ENCODE measurements around the gene CGA. TPM values are rescaled to one million over a fixed set of nuclear protein-coding genes. Genes with fewer than 3 reads are reported as not detected.
"Not testable (repeated sequence)": the region's sequence is repeated elsewhere in the genome, so short reads cannot be mapped to it uniquely, and the experiment has no call there.

Gene CGA
- total RNA-seq (2014; rRNA removed): not detected in 2 replicates
- not detected for polyA plus RNA-seq (2012)

- no peak for DNase-seq (ENCODE audit: low read depth)
Observed at GRCh38 chr6:87095087-87095509, at the start of gene CGA. TSS of gene CGA (minus strand) at chr6:87095106. CDS start at chr6:87088200, 6,906 bp downstream.

GRCh38 chr6:87139927-87140326 lies 45.0 kb upstream of the CGA start:
- DNase-seq (ENCODE audit: low read depth): not testable (repeated sequence)

GRCh38 chr6:87139236-87139635 lies 44.3 kb upstream of the CGA start:
- peak; percentile 50 for DNase-seq (ENCODE audit: low read depth)

- no peak for DNase-seq (ENCODE audit: low read depth)
Observed at GRCh38 chr6:87136963-87137362, 42.1 kb upstream of the CGA start.

GRCh38 chr6:87127737-87128136 lies 32.8 kb upstream of the CGA start:
- no peak for DNase-seq (ENCODE audit: low read depth)

GRCh38 chr6:87126501-87126900 lies 31.6 kb upstream of the CGA start:
- no peak for DNase-seq (ENCODE audit: low read depth)

GRCh38 chr6:87124074-87124473 lies 29.2 kb upstream of the CGA start:
- no peak for DNase-seq (ENCODE audit: low read depth)

GRCh38 chr6:87122477-87122876 lies 27.6 kb upstream of the CGA start:
- DNase-seq (ENCODE audit: low read depth): no peak

- DNase-seq (ENCODE audit: low read depth): no peak
Observed at GRCh38 chr6:87118054-87118453, 23.1 kb upstream of the CGA start.

GRCh38 chr6:87116922-87117321 lies 22.0 kb upstream of the CGA start:
- DNase-seq (ENCODE audit: low read depth): no peak

- DNase-seq (ENCODE audit: low read depth): no peak
Observed at GRCh38 chr6:87115402-87116135, 20.7 kb upstream of the CGA start.

- no peak for DNase-seq (ENCODE audit: low read depth)
Observed at GRCh38 chr6:87110636-87111035, 15.7 kb upstream of the CGA start.

GRCh38 chr6:87105823-87106222 lies 10.9 kb upstream of the CGA start:
- DNase-seq (ENCODE audit: low read depth): no peak

- DNase-seq (ENCODE audit: low read depth): no peak
Observed at GRCh38 chr6:87104667-87105066, 9.8 kb upstream of the CGA start.

- DNase-seq (ENCODE audit: low read depth): no peak
Observed at GRCh38 chr6:87103977-87104601, 9.2 kb upstream of the CGA start.

- no peak for DNase-seq (ENCODE audit: low read depth)
Observed at GRCh38 chr6:87102151-87102621, 7.3 kb upstream of the CGA start.

- DNase-seq (ENCODE audit: low read depth): no peak
Observed at GRCh38 chr6:87101067-87101466, 6.2 kb upstream of the CGA start.

GRCh38 chr6:87100216-87100615 lies 5.3 kb upstream of the CGA start:
- no peak for DNase-seq (ENCODE audit: low read depth)

GRCh38 chr6:87099472-87099871 lies 4.6 kb upstream of the CGA start:
- DNase-seq (ENCODE audit: low read depth): no peak

- no peak for DNase-seq (ENCODE audit: low read depth)
Observed at GRCh38 chr6:87094576-87094975, 330 bp downstream of the CGA start.

- DNase-seq (ENCODE audit: low read depth): peak; percentile 29
Observed at GRCh38 chr6:87093651-87094050, 1.3 kb downstream of the CGA start.

GRCh38 chr6:87093199-87093598 lies 1.7 kb downstream of the CGA start:
- no peak for DNase-seq (ENCODE audit: low read depth)

- no peak for DNase-seq (ENCODE audit: low read depth)
Observed at GRCh38 chr6:87092435-87092834, 2.5 kb downstream of the CGA start.

Measured in LHCN-M2 (cell line).